GM23338 (cell line): ENCODE results near the gene CNOT1.

Source experiments
- CREB1 ChIP-seq: fragments of 250-450 bp; sonication (Bioruptor Pico); IDR thresholded peaks from 2 replicates; pipeline ENCODE4 v1.5.0; 2020; ENCODE audit warnings: low read depth, mild to moderate bottlenecking, moderate library complexity
- EZH2 ChIP-seq: fragments of 200-600 bp; sonication (generic); IDR thresholded peaks from one replicate; pipeline ENCODE4 v1.8.0; 2017; ENCODE audit warnings: antibody characterized with exemption, mild to moderate bottlenecking, low read depth; ENCODE audit not compliant: unreplicated experiment
- EZH2phosphoT487 ChIP-seq: fragments of 200-600 bp; sonication (generic); IDR thresholded peaks from one replicate; pipeline ENCODE4 v1.8.1; 2018; ENCODE audit warnings: antibody characterized with exemption; ENCODE audit not compliant: unreplicated experiment
- STAT1 ChIP-seq: IDR thresholded peaks from one replicate; pipeline ENCODE4 v1.6.1; 2016; ENCODE audit warnings: antibody characterized with exemption; ENCODE audit not compliant: unreplicated experiment
- TF ChIP-seq, protein P1 (sequence below), 2 experiments: fragments of 200-600 bp in 1 of 2; sonication (generic) in 1 of 2; conservative IDR thresholded peaks; 2 replicates each; pipeline versions ENCODE4 v1.5.1 to v1.6.1; 2016 to 2017; ENCODE audit warnings: antibody characterized with exemption in 2 of 2, low read depth in 2 of 2, mild to moderate bottlenecking in 2 of 2, moderate library complexity in 1 of 2
- TF ChIP-seq, protein P2 (sequence below): IDR thresholded peaks from one replicate; pipeline ENCODE4 v1.6.1; 2018; ENCODE audit warnings: antibody characterized with exemption; ENCODE audit not compliant: unreplicated experiment

- TF ChIP-seq, protein P1, sequence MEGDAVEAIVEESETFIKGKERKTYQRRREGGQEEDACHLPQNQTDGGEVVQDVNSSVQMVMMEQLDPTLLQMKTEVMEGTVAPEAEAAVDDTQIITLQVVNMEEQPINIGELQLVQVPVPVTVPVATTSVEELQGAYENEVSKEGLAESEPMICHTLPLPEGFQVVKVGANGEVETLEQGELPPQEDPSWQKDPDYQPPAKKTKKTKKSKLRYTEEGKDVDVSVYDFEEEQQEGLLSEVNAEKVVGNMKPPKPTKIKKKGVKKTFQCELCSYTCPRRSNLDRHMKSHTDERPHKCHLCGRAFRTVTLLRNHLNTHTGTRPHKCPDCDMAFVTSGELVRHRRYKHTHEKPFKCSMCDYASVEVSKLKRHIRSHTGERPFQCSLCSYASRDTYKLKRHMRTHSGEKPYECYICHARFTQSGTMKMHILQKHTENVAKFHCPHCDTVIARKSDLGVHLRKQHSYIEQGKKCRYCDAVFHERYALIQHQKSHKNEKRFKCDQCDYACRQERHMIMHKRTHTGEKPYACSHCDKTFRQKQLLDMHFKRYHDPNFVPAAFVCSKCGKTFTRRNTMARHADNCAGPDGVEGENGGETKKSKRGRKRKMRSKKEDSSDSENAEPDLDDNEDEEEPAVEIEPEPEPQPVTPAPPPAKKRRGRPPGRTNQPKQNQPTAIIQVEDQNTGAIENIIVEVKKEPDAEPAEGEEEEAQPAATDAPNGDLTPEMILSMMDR (conservative IDR thresholded peaks at IDR 0.05; ENCODE audit: low read depth in 2 of 2): no peak
- TF ChIP-seq EZH2phosphoT487 (no peak), CREB1 (CRISPR knock-in tag) (no peak), EZH2 (no peak), STAT1 (no peak)
- TF ChIP-seq, protein P2, sequence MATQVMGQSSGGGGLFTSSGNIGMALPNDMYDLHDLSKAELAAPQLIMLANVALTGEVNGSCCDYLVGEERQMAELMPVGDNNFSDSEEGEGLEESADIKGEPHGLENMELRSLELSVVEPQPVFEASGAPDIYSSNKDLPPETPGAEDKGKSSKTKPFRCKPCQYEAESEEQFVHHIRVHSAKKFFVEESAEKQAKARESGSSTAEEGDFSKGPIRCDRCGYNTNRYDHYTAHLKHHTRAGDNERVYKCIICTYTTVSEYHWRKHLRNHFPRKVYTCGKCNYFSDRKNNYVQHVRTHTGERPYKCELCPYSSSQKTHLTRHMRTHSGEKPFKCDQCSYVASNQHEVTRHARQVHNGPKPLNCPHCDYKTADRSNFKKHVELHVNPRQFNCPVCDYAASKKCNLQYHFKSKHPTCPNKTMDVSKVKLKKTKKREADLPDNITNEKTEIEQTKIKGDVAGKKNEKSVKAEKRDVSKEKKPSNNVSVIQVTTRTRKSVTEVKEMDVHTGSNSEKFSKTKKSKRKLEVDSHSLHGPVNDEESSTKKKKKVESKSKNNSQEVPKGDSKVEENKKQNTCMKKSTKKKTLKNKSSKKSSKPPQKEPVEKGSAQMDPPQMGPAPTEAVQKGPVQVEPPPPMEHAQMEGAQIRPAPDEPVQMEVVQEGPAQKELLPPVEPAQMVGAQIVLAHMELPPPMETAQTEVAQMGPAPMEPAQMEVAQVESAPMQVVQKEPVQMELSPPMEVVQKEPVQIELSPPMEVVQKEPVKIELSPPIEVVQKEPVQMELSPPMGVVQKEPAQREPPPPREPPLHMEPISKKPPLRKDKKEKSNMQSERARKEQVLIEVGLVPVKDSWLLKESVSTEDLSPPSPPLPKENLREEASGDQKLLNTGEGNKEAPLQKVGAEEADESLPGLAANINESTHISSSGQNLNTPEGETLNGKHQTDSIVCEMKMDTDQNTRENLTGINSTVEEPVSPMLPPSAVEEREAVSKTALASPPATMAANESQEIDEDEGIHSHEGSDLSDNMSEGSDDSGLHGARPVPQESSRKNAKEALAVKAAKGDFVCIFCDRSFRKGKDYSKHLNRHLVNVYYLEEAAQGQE: no peak
These were observed 110.7 kb downstream of the CNOT1 start for GRCh38 chr16:58518980-58519368.
